ENCODE results near the gene GPC3. TPM values are rescaled to one million over a fixed set of nuclear protein-coding genes. Genes with fewer than 3 reads are reported as not detected.

Gene GPC3
- total and polyA plus RNA-seq, 4 donors, result 70.5 to 109 (median 76.3) TPM

DNA sequence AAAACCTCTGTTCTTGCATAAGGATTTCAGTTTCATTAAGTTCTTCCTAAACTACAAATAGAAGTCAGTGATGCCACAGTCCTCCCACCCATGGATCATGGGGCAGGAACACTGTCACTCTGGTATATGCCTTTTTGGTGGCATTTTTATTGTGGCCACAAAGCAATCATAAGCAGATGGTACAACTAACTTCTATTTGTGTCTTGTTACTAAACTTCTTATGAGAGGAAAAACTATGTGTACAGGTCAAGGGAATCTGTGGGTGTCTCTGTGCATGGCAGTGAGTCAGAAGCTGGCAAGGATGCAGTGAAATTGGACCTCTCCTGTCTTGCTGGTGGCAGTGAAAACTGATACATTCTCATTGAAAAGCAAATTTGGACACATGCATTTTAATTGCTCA, 325.1 kb downstream of the GPC3 start:
- no peaks in the 10 kb centered on the region for H3K4me1 ChIP-seq (ENCODE audit: control insufficient read depth, insufficient read depth, low read length)
- no peak for DNase-seq (ENCODE audit: low read depth in 4 of 6, low spot score in 6 of 6)
- H3K27ac ChIP-seq (ENCODE audit: low read depth, low read length), result no peak overlapping the region
- no peaks in the 10 kb centered on the region for H3K9me3 ChIP-seq (ENCODE audit: control insufficient read depth, insufficient read depth, low read length)
- no peaks in the 10 kb centered on the region for H3K36me3 ChIP-seq (ENCODE audit: control insufficient read depth, insufficient read depth, low read length)
- H3K27me3 ChIP-seq (ENCODE audit: control insufficient read depth, insufficient read depth, low read length), result no peaks in the 10 kb centered on the region
- H3K4me3 ChIP-seq (ENCODE audit: low read depth, low read length), result no peak overlapping the region

- H3K27me3 ChIP-seq (ENCODE audit: control insufficient read depth, insufficient read depth, low read length), result no peaks in the 10 kb centered on the region
- no peak overlapping the region for H3K4me3 ChIP-seq (ENCODE audit: low read depth, low read length)
- H3K27ac ChIP-seq (ENCODE audit: low read depth, low read length), result no peak overlapping the region
- DNase-seq (ENCODE audit: low read depth in 4 of 6, low spot score in 6 of 6), result no peak
- H3K36me3 ChIP-seq (ENCODE audit: control insufficient read depth, insufficient read depth, low read length), result no peaks in the 10 kb centered on the region
- H3K9me3 ChIP-seq (ENCODE audit: control insufficient read depth, insufficient read depth, low read length), result no peaks in the 10 kb centered on the region
- WGBS (ENCODE audit: insufficient coverage), result no CpG with 5 or more reads among the region's 3 CpGs
- no peaks in the 10 kb centered on the region for H3K4me1 ChIP-seq (ENCODE audit: control insufficient read depth, insufficient read depth, low read length)
These were observed 327.0 kb downstream of the GPC3 start for GRCh38 chrX:133658293-133658911.

- no peak overlapping the region for H3K4me3 ChIP-seq (ENCODE audit: low read depth, low read length)
- WGBS (ENCODE audit: insufficient coverage), result no CpG with 5 or more reads among the region's 2 CpGs
- DNase-seq (ENCODE audit: low read depth in 4 of 6, low spot score in 6 of 6), result no peak
- H3K9me3 ChIP-seq (ENCODE audit: control insufficient read depth, insufficient read depth, low read length), result no peaks in the 10 kb centered on the region
- H3K36me3 ChIP-seq (ENCODE audit: control insufficient read depth, insufficient read depth, low read length), result no peaks in the 10 kb centered on the region
- H3K27ac ChIP-seq (ENCODE audit: low read depth, low read length), result no peak overlapping the region
- H3K4me1 ChIP-seq (ENCODE audit: control insufficient read depth, insufficient read depth, low read length), result no peaks in the 10 kb centered on the region
- H3K27me3 ChIP-seq (ENCODE audit: control insufficient read depth, insufficient read depth, low read length), result no peaks in the 10 kb centered on the region
These were observed 329.8 kb downstream of the GPC3 start for GRCh38 chrX:133655275-133656265.

- no peaks in the 10 kb centered on the region for H3K27me3 ChIP-seq (ENCODE audit: control insufficient read depth, insufficient read depth, low read length)
- no peak for DNase-seq (ENCODE audit: low read depth in 4 of 6, low spot score in 6 of 6)
- no peak overlapping the region for H3K27ac ChIP-seq (ENCODE audit: low read depth, low read length)
- no peaks in the 10 kb centered on the region for H3K9me3 ChIP-seq (ENCODE audit: control insufficient read depth, insufficient read depth, low read length)
- H3K4me3 ChIP-seq (ENCODE audit: low read depth, low read length), result no peak overlapping the region
- no peaks in the 10 kb centered on the region for H3K4me1 ChIP-seq (ENCODE audit: control insufficient read depth, insufficient read depth, low read length)
- no peaks in the 10 kb centered on the region for H3K36me3 ChIP-seq (ENCODE audit: control insufficient read depth, insufficient read depth, low read length)
These were observed 330.6 kb downstream of the GPC3 start for GRCh38 chrX:133654811-133655210.

GRCh38 chrX:133653358-133653757, 332.0 kb downstream of the GPC3 start:
- Histone ChIP-seq H3K27ac (ENCODE audit: low read depth, low read length) (no peak overlapping the region), H3K36me3 (ENCODE audit: control insufficient read depth, insufficient read depth, low read length) (no peaks in the 10 kb centered on the region), H3K9me3 (ENCODE audit: control insufficient read depth, insufficient read depth, low read length) (no peaks in the 10 kb centered on the region), H3K4me3 (ENCODE audit: low read depth, low read length) (no peak overlapping the region), H3K4me1 (ENCODE audit: control insufficient read depth, insufficient read depth, low read length) (no peaks in the 10 kb centered on the region), H3K27me3 (ENCODE audit: control insufficient read depth, insufficient read depth, low read length) (no peaks in the 10 kb centered on the region)
- 44% methylated on average over 1 of the region's 2 CpGs for WGBS (ENCODE audit: insufficient coverage)
- DNase-seq (ENCODE audit: low read depth in 4 of 6, low spot score in 6 of 6), result no peak

- no peak overlapping the region for H3K4me3 ChIP-seq (ENCODE audit: low read depth, low read length)
- H3K27me3 ChIP-seq (ENCODE audit: control insufficient read depth, insufficient read depth, low read length), result no peaks in the 10 kb centered on the region
- no peak for DNase-seq (ENCODE audit: low read depth in 4 of 6, low spot score in 6 of 6)
- H3K9me3 ChIP-seq (ENCODE audit: control insufficient read depth, insufficient read depth, low read length), result no peaks in the 10 kb centered on the region
- no peaks in the 10 kb centered on the region for H3K36me3 ChIP-seq (ENCODE audit: control insufficient read depth, insufficient read depth, low read length)
- WGBS (ENCODE audit: insufficient coverage), result no CpG with 5 or more reads among the region's 1 CpG
- H3K27ac ChIP-seq (ENCODE audit: low read depth, low read length), result no peak overlapping the region
- H3K4me1 ChIP-seq (ENCODE audit: control insufficient read depth, insufficient read depth, low read length), result no peaks in the 10 kb centered on the region
These were observed 333.2 kb downstream of the GPC3 start for GRCh38 chrX:133652185-133652584.

GRCh38 chrX:133650239-133650638, 335.2 kb downstream of the GPC3 start:
- Histone ChIP-seq H3K36me3 (ENCODE audit: control insufficient read depth, insufficient read depth, low read length) (no peaks in the 10 kb centered on the region), H3K27ac (ENCODE audit: low read depth, low read length) (no peak overlapping the region), H3K9me3 (ENCODE audit: control insufficient read depth, insufficient read depth, low read length) (no peaks in the 10 kb centered on the region), H3K27me3 (ENCODE audit: control insufficient read depth, insufficient read depth, low read length) (no peaks in the 10 kb centered on the region), H3K4me1 (ENCODE audit: control insufficient read depth, insufficient read depth, low read length) (no peaks in the 10 kb centered on the region), H3K4me3 (ENCODE audit: low read depth, low read length) (no peak overlapping the region)
- DNase-seq (ENCODE audit: low read depth in 4 of 6, low spot score in 6 of 6), result no peak
- WGBS (ENCODE audit: insufficient coverage), result no CpG with 5 or more reads among the region's 1 CpG

DNA sequence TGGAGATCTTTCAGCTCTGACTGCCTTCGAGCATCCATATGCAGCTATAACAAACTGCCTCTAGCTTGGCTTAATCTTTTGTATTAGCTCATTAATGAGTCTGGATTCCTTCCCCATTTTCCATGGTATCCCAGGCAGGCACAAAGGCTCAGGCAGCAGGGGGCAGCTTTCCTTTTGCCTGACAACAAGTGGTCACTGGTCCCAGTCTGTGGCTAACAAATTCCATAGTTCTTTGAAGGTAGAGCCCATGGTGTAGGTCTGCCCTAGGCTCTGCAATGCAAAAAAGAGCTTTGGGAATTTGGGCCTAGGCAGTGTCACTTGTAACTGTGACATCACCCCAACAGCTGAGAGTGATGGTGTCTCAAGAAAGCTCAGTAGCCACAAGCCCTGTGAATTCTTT, 335.7 kb downstream of the GPC3 start:
- Histone ChIP-seq H3K9me3 (ENCODE audit: control insufficient read depth, insufficient read depth, low read length) (no peaks in the 10 kb centered on the region), H3K27me3 (ENCODE audit: control insufficient read depth, insufficient read depth, low read length) (no peaks in the 10 kb centered on the region), H3K36me3 (ENCODE audit: control insufficient read depth, insufficient read depth, low read length) (no peaks in the 10 kb centered on the region), H3K4me3 (ENCODE audit: low read depth, low read length) (no peak overlapping the region), H3K4me1 (ENCODE audit: control insufficient read depth, insufficient read depth, low read length) (no peaks in the 10 kb centered on the region), H3K27ac (ENCODE audit: low read depth, low read length) (no peak overlapping the region)
- WGBS (ENCODE audit: insufficient coverage), result 33% methylated on average over 1 of the region's 1 CpG
- peak in 1 of 6 donors; percentile 3 for DNase-seq (ENCODE audit: low read depth in 4 of 6, low spot score in 6 of 6)

GRCh38 chrX:133648594-133648993, 336.8 kb downstream of the GPC3 start:
- Histone ChIP-seq H3K27ac (ENCODE audit: low read depth, low read length) (no peak overlapping the region), H3K4me3 (ENCODE audit: low read depth, low read length) (no peak overlapping the region), H3K4me1 (ENCODE audit: control insufficient read depth, insufficient read depth, low read length) (no peaks in the 10 kb centered on the region), H3K27me3 (ENCODE audit: control insufficient read depth, insufficient read depth, low read length) (no peaks in the 10 kb centered on the region), H3K9me3 (ENCODE audit: control insufficient read depth, insufficient read depth, low read length) (no peaks in the 10 kb centered on the region), H3K36me3 (ENCODE audit: control insufficient read depth, insufficient read depth, low read length) (no peaks in the 10 kb centered on the region)
- DNase-seq (ENCODE audit: low read depth in 4 of 6, low spot score in 6 of 6), result no peak
- WGBS (ENCODE audit: insufficient coverage), result 75% methylated on average over 3 of the region's 4 CpGs

GRCh38 chrX:133646719-133647116, 338.7 kb downstream of the GPC3 start:
- no peaks in the 10 kb centered on the region for H3K27me3 ChIP-seq (ENCODE audit: control insufficient read depth, insufficient read depth, low read length)
- DNase-seq (ENCODE audit: low read depth in 4 of 6, low spot score in 6 of 6), result no peak
- WGBS (ENCODE audit: insufficient coverage), result 100% methylated on average over 1 of the region's 3 CpGs
- no peak overlapping the region for H3K27ac ChIP-seq (ENCODE audit: low read depth, low read length)
- H3K4me1 ChIP-seq (ENCODE audit: control insufficient read depth, insufficient read depth, low read length), result no peaks in the 10 kb centered on the region
- H3K9me3 ChIP-seq (ENCODE audit: control insufficient read depth, insufficient read depth, low read length), result no peaks in the 10 kb centered on the region
- no peak overlapping the region for H3K4me3 ChIP-seq (ENCODE audit: low read depth, low read length)
- H3K36me3 ChIP-seq (ENCODE audit: control insufficient read depth, insufficient read depth, low read length), result no peaks in the 10 kb centered on the region

Data from spinal cord (tissue), 10 donors.